Measurements from ENCODE around the gene GABBR2.

GABBR2 gene

DNA sequence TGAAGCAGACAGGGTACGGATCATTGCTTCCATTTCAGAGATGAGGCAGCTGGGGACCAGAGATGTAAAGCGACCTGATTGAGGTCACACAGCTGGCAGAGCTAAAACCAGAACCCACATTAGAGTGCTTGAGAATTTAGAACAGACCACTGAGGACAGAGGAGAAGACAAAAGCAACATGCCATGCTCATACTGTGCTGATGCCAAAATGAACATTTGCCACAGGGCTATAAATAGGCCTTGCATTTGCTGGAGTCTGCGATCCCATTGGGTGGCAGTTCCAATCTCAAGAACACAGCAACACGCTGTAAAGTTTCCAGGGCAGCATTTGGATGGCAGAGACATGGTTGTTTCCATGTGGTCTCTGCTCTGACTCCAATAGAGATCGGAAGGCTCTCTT is 230.9 kb downstream of the GABBR2 start:
- TF ChIP-seq GATA2 (IDR thresholded peaks at IDR 0.05; ENCODE audit: low read depth, low read length) (no peak), GATA3 (IDR thresholded peaks at IDR 0.05; ENCODE audit: low read depth, low read length) (no peak)

DNA sequence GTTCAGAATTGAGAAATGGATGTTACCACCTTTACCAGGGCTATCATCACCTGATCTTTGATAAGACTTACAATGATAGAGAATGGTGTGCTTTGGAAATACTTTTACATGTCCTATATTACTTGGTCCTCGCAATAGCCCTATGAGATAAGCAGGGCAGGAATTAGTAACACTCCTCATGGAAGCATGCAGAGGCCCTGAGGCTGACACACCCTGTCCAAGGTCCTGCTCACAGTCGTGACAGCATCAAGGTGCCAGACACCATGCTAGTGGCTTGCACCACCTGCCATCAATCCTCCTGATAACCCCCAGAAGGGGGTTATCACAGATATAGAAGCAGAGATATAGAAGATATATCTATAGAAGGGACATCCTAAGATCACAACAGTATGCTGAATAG is 236.5 kb downstream of the GABBR2 start:
- TF ChIP-seq GATA2 (IDR thresholded peaks at IDR 0.05; ENCODE audit: low read depth, low read length) (no peak), GATA3 (IDR thresholded peaks at IDR 0.05; ENCODE audit: low read depth, low read length) (no peak)

DNA sequence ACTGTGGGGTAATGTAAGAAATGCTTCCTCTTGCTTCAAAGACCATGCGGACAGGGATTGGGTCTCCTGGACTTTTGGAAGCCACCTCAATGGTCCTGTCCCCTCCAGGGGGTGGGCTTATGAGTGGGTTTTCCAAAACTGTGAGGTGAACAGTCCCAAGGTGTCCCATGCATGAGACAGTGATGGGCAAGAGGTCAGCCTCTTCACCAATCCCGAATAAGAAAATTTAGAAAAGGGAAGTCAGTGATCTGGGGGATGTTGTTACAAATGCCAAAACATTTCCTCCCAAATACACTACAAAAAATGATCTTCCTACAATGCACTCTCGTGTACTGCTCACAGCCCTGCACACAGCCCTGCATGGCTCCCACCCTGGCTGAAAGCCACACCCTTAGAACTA is 237.6 kb downstream of the GABBR2 start:
- no peak for TF ChIP-seq GATA3 (IDR thresholded peaks at IDR 0.05; ENCODE audit: low read depth, low read length)
- no peak for TF ChIP-seq GATA2 (IDR thresholded peaks at IDR 0.05; ENCODE audit: low read depth, low read length)

DNA sequence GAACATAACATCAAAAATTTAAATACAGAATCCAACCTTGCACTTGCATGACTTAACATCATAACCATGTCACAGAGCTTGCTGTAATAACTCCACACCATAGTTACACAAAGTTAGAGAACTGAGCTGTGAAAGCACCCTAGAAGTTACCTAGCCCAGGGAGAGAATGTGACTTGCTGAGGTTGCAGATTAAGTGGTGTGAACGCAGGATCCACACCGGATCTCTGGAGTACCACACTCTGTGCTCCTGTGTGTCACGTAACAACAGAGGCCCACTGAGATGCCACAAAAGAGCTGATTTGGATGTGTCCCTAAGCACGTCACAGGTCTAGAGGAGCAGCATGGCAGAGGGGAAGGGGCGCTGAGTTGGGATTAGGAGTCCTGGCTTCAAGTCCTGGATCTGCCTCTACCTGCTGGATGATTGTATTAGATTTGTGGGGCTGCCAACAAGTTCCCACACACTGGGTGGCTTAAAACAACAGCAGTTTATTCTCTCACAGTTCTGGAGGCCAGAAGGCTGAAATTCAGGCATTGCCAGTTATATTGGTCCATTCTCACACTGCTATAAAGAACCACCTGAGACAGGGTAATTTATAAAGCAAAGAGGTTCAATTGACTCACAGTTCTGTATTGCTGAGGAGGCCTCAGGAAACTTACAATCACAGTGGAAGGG is 240.0 kb downstream of the GABBR2 start:
- no peak for TF ChIP-seq GATA3 (IDR thresholded peaks at IDR 0.05; ENCODE audit: low read depth, low read length)
- TF ChIP-seq GATA2 (IDR thresholded peaks at IDR 0.05; ENCODE audit: low read depth, low read length): no peak

DNA sequence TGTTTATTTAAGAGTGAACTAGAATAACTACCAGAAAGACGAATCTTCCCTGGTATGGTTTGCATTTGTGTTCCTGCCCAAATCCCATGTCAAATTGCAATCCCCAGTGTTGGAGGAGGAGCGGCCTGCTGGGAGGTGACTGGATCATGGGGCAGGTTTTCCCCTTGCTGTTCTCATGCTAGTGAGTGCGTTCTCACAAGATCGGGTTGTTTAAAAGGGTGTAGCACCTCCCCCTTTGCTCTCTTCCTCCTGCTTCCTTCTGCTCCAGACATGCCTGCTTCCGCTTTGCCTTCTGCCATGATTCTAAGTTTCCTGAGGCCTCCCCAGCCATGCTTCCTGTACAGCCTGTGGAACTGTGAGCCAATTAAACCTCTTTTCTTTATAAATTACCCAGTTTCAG is 242.9 kb downstream of the GABBR2 start:
- TF ChIP-seq GATA3 (IDR thresholded peaks at IDR 0.05; ENCODE audit: low read depth, low read length) (no peak), GATA2 (IDR thresholded peaks at IDR 0.05; ENCODE audit: low read depth, low read length) (no peak)

DNA sequence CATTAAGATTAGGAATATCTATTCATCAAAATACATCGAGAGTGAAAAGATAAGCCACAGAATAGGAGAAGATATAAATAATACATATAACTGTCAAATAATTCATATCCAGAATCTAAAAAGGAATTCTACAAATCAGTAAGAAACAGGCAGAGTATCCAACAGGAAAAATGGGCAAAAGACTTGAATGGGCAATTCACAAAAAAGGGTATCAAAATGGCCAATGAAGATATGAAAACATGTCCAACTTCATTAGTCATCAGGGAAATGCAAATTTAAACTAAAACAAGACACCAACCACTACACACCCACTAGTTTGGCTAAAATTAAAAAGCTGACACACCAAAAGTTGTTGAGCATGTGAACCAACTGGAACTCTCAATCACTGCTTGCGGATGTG is 246.4 kb downstream of the GABBR2 start:
- TF ChIP-seq GATA3 (IDR thresholded peaks at IDR 0.05; ENCODE audit: low read depth, low read length) (no peak), GATA2 (IDR thresholded peaks at IDR 0.05; ENCODE audit: low read depth, low read length) (no peak)

DNA sequence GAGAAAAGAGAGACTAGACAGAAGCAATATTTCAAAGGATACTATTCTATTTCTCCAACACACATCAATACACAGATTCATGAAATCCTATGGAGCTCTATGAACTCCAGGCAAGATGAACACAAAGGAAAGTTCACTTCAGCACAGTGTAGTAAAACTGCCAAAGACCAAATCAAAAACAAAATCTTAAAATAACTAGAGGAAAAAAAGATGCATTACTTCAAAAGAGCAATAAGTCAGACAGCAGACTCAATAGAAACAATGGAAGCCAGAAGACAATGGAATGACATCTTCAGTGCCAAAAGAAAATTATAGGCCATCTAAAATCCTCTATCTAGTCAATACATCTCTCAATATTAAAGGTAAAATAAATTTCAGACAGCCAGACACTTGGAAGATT is 248.0 kb downstream of the GABBR2 start:
- TF ChIP-seq GATA2 (IDR thresholded peaks at IDR 0.05; ENCODE audit: low read depth, low read length) (no peak), GATA3 (IDR thresholded peaks at IDR 0.05; ENCODE audit: low read depth, low read length) (no peak)

DNA sequence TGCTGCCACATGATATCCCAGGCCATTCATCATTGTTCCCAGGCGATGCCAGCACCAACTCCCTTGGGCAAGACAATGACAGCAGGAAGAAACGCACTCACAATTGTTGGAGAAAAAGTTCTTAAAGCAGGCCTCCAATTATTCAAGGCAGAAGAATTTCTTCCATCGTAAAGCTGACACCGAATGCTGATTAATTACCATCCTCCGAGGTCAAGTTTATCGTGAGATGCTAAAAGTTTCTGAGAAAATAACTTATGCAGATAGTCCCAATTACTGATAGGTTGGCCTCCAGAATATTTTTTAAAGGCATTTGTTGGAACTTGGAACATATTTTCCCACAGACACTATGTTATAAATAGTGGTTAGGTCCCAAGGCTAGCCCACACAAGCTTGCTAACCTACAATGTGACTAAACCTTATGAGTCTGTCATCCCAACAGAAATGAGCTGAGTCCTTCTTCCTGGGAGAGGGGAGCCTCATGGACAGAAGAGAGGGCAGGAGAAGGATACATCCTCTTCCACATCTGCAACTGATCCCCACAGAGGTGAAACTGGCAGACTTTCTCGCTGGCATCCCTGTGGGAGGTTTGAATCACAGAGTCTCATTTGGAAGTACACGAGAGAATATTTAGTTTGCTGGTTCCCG is 250.9 kb downstream of the GABBR2 start:
- TF ChIP-seq GATA2 (IDR thresholded peaks at IDR 0.05; ENCODE audit: low read depth, low read length) (no peak), GATA3 (IDR thresholded peaks at IDR 0.05; ENCODE audit: low read depth, low read length) (no peak)

DNA sequence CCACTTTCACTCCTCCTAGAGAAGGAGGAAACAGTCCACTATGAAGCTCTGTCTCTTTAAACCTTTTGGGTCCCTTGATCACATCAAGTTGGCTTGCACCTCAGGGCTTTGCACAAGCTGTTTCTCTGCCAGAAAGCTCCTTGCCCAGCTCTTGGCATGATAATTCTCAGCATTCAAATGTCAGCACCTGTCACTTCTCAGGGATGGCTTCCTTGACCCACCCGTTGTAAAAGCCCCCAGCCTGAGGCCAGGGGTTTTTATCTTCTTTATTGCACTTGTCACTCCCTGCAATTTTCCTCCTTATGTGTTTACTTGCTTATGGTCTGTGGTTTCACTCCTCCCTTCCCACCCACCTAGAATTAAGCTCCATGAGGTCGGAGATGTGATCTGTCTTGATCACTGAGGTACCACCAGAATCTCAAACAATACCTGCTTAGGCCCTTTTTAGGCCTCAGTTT is 252.6 kb downstream of the GABBR2 start:
- TF ChIP-seq GATA3 (IDR thresholded peaks at IDR 0.05; ENCODE audit: low read depth, low read length): no peak
- TF ChIP-seq GATA2 (IDR thresholded peaks at IDR 0.05; ENCODE audit: low read depth, low read length): no peak

DNA sequence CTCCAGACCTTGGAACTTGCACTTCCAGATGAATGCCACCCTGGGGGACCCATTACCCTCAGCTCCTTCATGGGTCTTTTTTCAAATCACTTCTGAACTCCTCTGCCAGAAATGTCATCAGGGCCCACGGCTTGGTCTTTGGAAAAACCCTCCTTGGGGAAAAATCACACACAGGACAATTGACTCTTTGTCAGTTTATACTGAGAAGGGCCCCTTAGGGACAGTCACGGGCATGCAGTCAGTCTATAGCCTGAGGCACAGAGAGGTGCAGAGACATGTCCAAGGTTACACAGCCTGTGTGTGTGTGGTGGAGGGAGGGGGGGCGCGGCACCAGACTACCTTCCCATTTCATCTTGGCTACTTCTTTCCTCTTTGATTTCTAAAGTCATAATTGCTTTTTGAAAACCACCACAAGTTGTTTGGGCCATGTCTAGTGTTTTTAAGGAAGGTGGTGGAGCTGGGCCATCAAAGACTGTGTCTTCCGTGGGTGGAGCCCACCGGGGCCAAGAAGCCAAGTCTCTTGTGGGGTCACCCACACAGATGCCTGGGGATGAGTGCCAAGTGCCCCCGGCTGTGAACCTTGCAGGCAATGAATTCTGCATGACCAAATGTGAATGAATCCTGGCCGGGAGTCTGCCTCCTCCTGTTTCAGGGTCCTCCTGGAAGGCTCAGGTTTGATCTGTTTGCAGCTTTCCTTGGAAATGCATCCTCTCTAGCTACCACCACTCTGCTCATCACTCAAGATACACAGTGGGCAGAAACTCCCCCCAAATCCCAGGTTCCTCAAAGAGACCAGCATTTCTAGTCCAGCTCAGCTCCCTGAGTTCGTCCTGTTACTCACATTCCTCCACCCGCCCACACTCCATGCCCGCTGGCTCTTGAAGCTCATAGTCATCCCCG is 253.2 kb downstream of the GABBR2 start:
- TF ChIP-seq GATA3 (IDR thresholded peaks at IDR 0.05; ENCODE audit: low read depth, low read length) (no peak), GATA2 (IDR thresholded peaks at IDR 0.05; ENCODE audit: low read depth, low read length) (no peak)

DNA sequence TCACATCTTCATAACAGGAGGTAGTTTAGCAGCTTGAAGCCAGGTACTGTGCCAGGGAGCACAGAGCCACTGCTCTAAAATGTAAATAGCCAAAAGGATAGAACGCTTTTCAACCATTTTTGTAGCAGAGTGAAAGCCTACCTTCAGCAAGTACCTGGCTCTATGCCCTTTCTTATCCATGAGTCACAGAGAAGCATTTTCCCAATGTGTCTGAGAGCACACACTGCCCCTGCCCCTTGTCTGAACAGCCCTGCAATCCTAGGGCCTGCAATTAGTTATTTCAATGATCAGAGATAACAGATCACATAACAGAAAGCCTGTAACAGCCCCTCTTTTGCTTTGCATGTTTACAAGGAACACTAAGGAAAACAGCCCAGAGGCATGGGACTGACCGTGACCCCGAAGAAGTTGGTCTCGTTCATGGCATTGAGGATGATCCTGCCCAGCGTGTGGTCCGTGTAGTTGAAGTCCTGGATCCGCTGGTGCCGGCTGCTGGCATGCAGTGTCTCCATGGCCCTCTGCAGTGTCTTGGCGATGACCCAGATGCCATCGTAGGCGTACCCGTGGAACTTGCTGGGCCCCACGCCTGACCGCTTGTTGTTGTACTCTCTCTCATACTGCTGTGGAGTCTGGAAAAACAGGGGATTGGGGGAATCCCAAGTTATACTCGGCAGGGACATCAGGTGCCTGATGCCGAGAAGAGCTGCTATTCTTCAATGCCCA is 255.0 kb downstream of the GABBR2 start:
- no peak for TF ChIP-seq GATA3 (IDR thresholded peaks at IDR 0.05; ENCODE audit: low read depth, low read length)
- 0 out of 2 replicates have a peak, but pooled peaks have one; percentile 13 for TF ChIP-seq GATA2 (IDR thresholded peaks at IDR 0.05; ENCODE audit: low read depth, low read length)

DNA sequence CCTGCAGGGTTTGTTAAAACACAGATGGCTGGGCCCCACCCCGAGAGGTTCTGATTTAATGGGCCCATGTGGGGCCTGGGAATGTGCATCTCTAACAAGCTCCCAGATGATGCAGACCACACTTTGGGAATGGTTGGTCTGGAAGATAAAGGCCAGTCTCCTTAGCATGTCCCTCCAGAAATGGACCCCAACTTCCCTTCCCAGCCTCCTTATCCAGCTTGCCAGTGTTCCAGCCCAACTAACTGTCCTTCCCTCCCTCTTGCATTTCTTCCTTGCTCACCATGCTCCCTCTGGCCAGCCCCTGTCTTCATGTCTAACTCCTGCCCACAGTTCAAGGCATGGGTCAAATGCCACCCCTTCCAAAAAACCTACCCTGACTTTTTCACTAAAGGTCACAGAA is 257.2 kb downstream of the GABBR2 start:
- no peak for TF ChIP-seq GATA3 (IDR thresholded peaks at IDR 0.05; ENCODE audit: low read depth, low read length)
- TF ChIP-seq GATA2 (IDR thresholded peaks at IDR 0.05; ENCODE audit: low read depth, low read length): no peak

DNA sequence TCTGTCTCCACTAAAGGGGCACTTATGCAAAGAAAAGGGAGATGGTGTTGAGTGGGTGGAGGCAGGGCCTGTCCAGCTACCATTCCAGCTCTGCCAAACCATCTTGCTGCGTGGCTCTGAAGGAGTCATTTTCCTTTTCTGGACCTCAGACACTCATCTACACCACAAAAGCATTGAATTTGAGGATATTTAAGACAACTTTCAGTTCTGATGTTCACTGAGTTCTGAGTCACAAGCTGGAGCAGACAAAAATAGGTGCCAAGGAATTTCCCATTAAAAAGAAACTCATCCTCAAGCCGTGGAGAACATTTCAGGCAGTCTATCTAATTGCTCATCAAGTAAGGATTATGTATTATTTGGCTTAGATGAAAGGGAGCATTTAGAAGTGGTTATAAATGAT is 258.2 kb downstream of the GABBR2 start:
- TF ChIP-seq GATA3 (IDR thresholded peaks at IDR 0.05; ENCODE audit: low read depth, low read length): no peak
- TF ChIP-seq GATA2 (IDR thresholded peaks at IDR 0.05; ENCODE audit: low read depth, low read length): no peak

DNA sequence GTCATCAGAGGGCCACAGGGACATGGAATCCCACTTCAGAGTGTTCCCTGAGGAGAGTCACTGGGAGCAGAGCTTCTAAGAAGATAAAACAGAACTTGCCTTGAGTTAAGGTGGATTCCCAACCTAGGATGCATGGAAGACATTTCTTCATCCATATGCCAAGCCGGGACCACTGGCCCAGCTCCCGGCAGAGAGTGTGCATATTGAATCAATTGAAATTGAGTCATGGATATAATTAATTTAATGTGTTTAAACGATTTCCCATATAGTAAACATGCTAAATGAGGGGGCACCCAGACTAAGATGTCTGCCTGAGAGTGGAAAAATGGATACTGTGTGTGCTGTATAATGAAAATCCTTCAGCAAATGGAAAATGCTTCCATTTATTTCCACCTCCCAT is 258.9 kb downstream of the GABBR2 start:
- TF ChIP-seq GATA3 (IDR thresholded peaks at IDR 0.05; ENCODE audit: low read depth, low read length): no peak
